IMR-90 (cell line): ENCODE results near the gene NRXN2. TPM values are rescaled to one million over a fixed set of nuclear protein-coding genes. Genes with fewer than 3 reads are reported as not detected.

Experiments used
- ATAC-seq: fragments of 200-7000 bp; cut with Tn5 transposase; 2 replicates; pipeline ENCODE4 v1.9.1; 2020; ENCODE audit warnings: low read depth, mild to moderate bottlenecking, moderate library complexity
- BruUV-seq: library from RNA; stranded (reverse); fragments of 400-500 nt; replicated peaks from 2 replicates; lab custom pipeline; 2021; lab: Mats Ljungman, UMichigan
- CTCF ChIA-PET: fragments of 300-600 bp; formaldehyde crosslinking; extraction: SDS; loops from one replicate; lab custom pipeline; 2021; ENCODE audit warnings: antibody characterized with exemption; lab: Yijun Ruan, JAX
- POLR2A ChIA-PET: fragments of 300-600 bp; sonication (Branson Sonifier 250); formaldehyde crosslinking; loops from one replicate; lab custom pipeline; 2022; ENCODE audit warnings: antibody characterized with exemption; ENCODE audit not compliant: unreplicated experiment; lab: Charles Lee
- DNase-seq: peaks from one replicate; pipeline ENCODE4 v3.0.0; 2013
- H2AFZ ChIP-seq: replicated peaks from 2 replicates; pipeline ENCODE3; 2013; ENCODE audit warnings: low read length, mild to moderate bottlenecking; ENCODE audit not compliant: poor library complexity
- H2AK5ac ChIP-seq: 2 replicates; pipeline ENCODE4 v1.6.1; 2013; ENCODE audit warnings: low read depth, low read length, inconsistent platforms
- H2AK9ac ChIP-seq: replicated peaks from 2 replicates; pipeline ENCODE3; 2013; ENCODE audit warnings: mild to moderate bottlenecking, low read depth, low read length, moderate library complexity; ENCODE audit not compliant: poor library complexity
- H2BK120ac ChIP-seq: 2 replicates; pipeline ENCODE4 v1.6.1; 2013; ENCODE audit warnings: low read depth, low read length, inconsistent platforms
- H2BK15ac ChIP-seq: 3 replicates; pipeline ENCODE4 v1.6.1; 2013; ENCODE audit warnings: low read depth, low read length, inconsistent platforms
- H2BK20ac ChIP-seq: 2 replicates; pipeline ENCODE4 v1.6.1; 2013; ENCODE audit warnings: low read depth, mild to moderate bottlenecking, inconsistent platforms, low read length, moderate library complexity
- H2BK5ac ChIP-seq: 2 replicates; pipeline ENCODE4 v1.6.1; 2013; ENCODE audit warnings: mild to moderate bottlenecking, low read depth, low read length, inconsistent platforms; ENCODE audit not compliant: poor library complexity, severe bottlenecking
- H3K14ac ChIP-seq: replicated peaks from 2 replicates; pipeline ENCODE4 v1.6.1; 2013; ENCODE audit warnings: low read depth, low read length, inconsistent platforms
- H3K18ac ChIP-seq: 2 replicates; pipeline ENCODE4 v1.6.1; 2013; ENCODE audit warnings: low read depth, low read length, control low read depth
- H3K23ac ChIP-seq: 2 replicates; pipeline ENCODE4 v1.6.1; 2013; ENCODE audit warnings: low read depth, low read length, inconsistent platforms
- H3K27ac ChIP-seq: 2 replicates; pipeline ENCODE4 v1.5.1; 2013; ENCODE audit warnings: mild to moderate bottlenecking, control low read depth, low read length; ENCODE audit not compliant: insufficient read depth
- H3K27me3 ChIP-seq: 2 replicates; pipeline ENCODE4 v1.6.1; 2013; ENCODE audit warnings: low read length; ENCODE audit not compliant: control insufficient read depth, insufficient read depth
- H3K36me3 ChIP-seq: 2 replicates; pipeline ENCODE4 v1.6.1; 2013; ENCODE audit warnings: low read length, mixed read lengths; ENCODE audit not compliant: control insufficient read depth, insufficient read depth
- H3K4ac ChIP-seq: 2 replicates; pipeline ENCODE4 v1.6.1; 2013; ENCODE audit warnings: low read depth, low read length, inconsistent platforms
- H3K4me1 ChIP-seq: 2 replicates; pipeline ENCODE4 v1.6.1; 2013; ENCODE audit warnings: low read length, mixed read lengths; ENCODE audit not compliant: control insufficient read depth, insufficient read depth
- H3K4me2 ChIP-seq: 2 replicates; pipeline ENCODE4 v1.6.1; 2013; ENCODE audit warnings: low read depth, mild to moderate bottlenecking, control low read depth, low read length, moderate library complexity
- H3K4me3 ChIP-seq: 2 replicates; pipeline ENCODE4 v1.5.1; 2013; ENCODE audit warnings: low read depth, mild to moderate bottlenecking, control low read depth, low read length, moderate library complexity; ENCODE audit not compliant: insufficient read depth
- H3K56ac ChIP-seq: 2 replicates; pipeline ENCODE4 v1.6.1; 2013; ENCODE audit warnings: low read length, inconsistent platforms; ENCODE audit not compliant: insufficient read depth; ENCODE audit errors: extremely low read depth
- H3K79me1 ChIP-seq, 2 experiments: 2 replicates each; pipeline ENCODE4 v1.6.1; 2013; ENCODE audit warnings: low read length in 2 of 2, inconsistent platforms in 1 of 2, low read depth in 1 of 2
- H3K9ac ChIP-seq: 2 replicates; pipeline ENCODE4 v1.6.1; 2013; ENCODE audit warnings: low read depth, low read length, control low read depth
- H3K9me1 ChIP-seq: 2 replicates; pipeline ENCODE4 v1.6.1; 2013; ENCODE audit warnings: low read length, inconsistent platforms; ENCODE audit not compliant: insufficient read depth
- H3K9me3 ChIP-seq: 2 replicates; pipeline ENCODE4 v1.6.1; 2013; ENCODE audit warnings: low read length; ENCODE audit not compliant: control insufficient read depth, insufficient read depth
- H4K20me1 ChIP-seq: 2 replicates; pipeline ENCODE4 v1.6.1; 2013; ENCODE audit warnings: low read length, inconsistent platforms; ENCODE audit not compliant: insufficient read depth
- H4K5ac ChIP-seq: 2 replicates; pipeline ENCODE4 v1.6.1; 2013; ENCODE audit warnings: mild to moderate bottlenecking, low read depth, low read length, control low read depth
- H4K8ac ChIP-seq, 2 experiments: 2 replicates each; pipeline ENCODE4 v1.6.1; 2013; ENCODE audit warnings: low read depth in 2 of 2, low read length in 2 of 2, control low read depth in 1 of 2, inconsistent platforms in 1 of 2
- H4K91ac ChIP-seq: 2 replicates; pipeline ENCODE4 v1.6.1; 2013; ENCODE audit warnings: low read depth, low read length, inconsistent platforms; ENCODE audit not compliant: insufficient read depth
- FOS ChIP-seq: fragments of 150-350 bp; IDR thresholded peaks from 2 replicates; pipeline ENCODE4 v1.6.1; 2016; ENCODE audit warnings: low read depth, low read length
- MXI1 ChIP-seq: IDR thresholded peaks from 2 replicates; pipeline ENCODE4 v1.6.1; 2012; ENCODE audit warnings: low read depth, mild to moderate bottlenecking, low read length, moderate library complexity, borderline replicate concordance
- SMC3 ChIP-seq: fragments of 150-350 bp; IDR thresholded peaks from 2 replicates; pipeline ENCODE4 v1.6.1; 2016; ENCODE audit warnings: low read depth, mild to moderate bottlenecking, antibody characterized with exemption, low read length, moderate library complexity
- WGBS, 2 experiments: methylation state at CpG; one replicate each; pipeline versions ENCODE4 v1.1.5 to v1.1.7; 2013; ENCODE audit warnings: missing lambda C conversion rate in 2 of 2; ENCODE audit not compliant: insufficient read length in 1 of 2; ENCODE audit errors: extremely low coverage in 2 of 2; 5-methylcytosine and 5-hydroxymethylcytosine counted together
- dilution Hi-C: fragments of 300-500 bp; cut with HindIII; formaldehyde crosslinking; loops from one replicate; pipeline ENCODE4 v1.14.3; 2018; ENCODE audit warnings: low sequenced_read_pairs; ENCODE audit not compliant: unreplicated experiment
- in situ Hi-C: fragments of 300-500 bp; cut with MboI; formaldehyde crosslinking; loops from 3 replicates; pipeline ENCODE4 v1.14.3; 2019; ENCODE audit warnings: low sequenced_read_pairs, inconsistent platforms, mixed read lengths
- intact Hi-C: fragments of 100-400 bp; cut with micrococcal nuclease; formaldehyde crosslinking; loops from 2 replicates; pipeline ENCODE4 v1.10.0; 2022
- polyA plus RNA-seq, 3 experiments: library from polyadenylated mRNA; depleted of rRNA; stranded (reverse); fragments of >200 nt; gene quantifications; 2 replicates each; pipeline ENCODE4 v1.2.3, GENCODE V29; 2012; ENCODE audit warnings: low replicate concordance in 1 of 3
- total RNA-seq: library from RNA; depleted of rRNA; stranded (reverse); fragments of >200 nt; gene quantifications from 2 replicates; pipeline ENCODE4 v1.2.3, GENCODE V29; 2012

Gene NRXN2
- total and polyA plus RNA-seq, 2 of the 4 experiments (the other 2 are of a cell fraction), result 0.18 to 0.22 TPM

- Histone ChIP-seq H2BK20ac (no peak overlapping the region), H2AK5ac (no peak overlapping the region), H4K5ac (no peak overlapping the region), H3K18ac (no peak overlapping the region), H2BK5ac (no peak overlapping the region), H2AFZ (no peak overlapping the region), H2BK15ac (no peak overlapping the region), H3K56ac (no peak overlapping the region), H4K8ac (no peak overlapping the region), H2BK120ac (no peak overlapping the region), H2AK9ac (no peak overlapping the region), H3K14ac (no peak overlapping the region), H4K91ac (no peak overlapping the region), H3K4me2 (no peak overlapping the region), H3K9me1 (no peaks in the 10 kb centered on the region), H3K27me3 (peaks cover 39% of the 10 kb centered on the region), H3K27ac (no peak overlapping the region), H3K9me3 (no peaks in the 10 kb centered on the region), H4K20me1 (no peaks in the 10 kb centered on the region), H3K79me1 (no peaks in the 10 kb centered on the region), H3K36me3 (no peaks in the 10 kb centered on the region), H3K4ac (no peak overlapping the region), H3K9ac (no peak overlapping the region), H3K4me1 (no peaks in the 10 kb centered on the region), H3K4me3 (no peak overlapping the region), H3K23ac (no peak overlapping the region)
- ChIA-PET POLR2A (no interaction called here), CTCF (no interaction called here)
- dilution Hi-C loops, result no loop called here
- DNase-seq, result no peak
- intact Hi-C loops, result no loop called here
- in situ Hi-C loops, result no loop called here
- TF ChIP-seq MXI1 (no peak), FOS (no peak), SMC3 (no peak)
- no TSS peak for BruUV-seq
- 89% methylated on average over 3 of the region's 10 CpGs; no CpG with 5 or more reads in 1 of the 2 experiments for WGBS, 2 experiments
- no peak for ATAC-seq
These were observed 120.4 kb downstream of the NRXN2 start for GRCh38 chr11:64602466-64603070.
